Stimulated activated CD8-positive, alpha-beta memory T cell treated with anti-CD3 and anti-CD28 coated beads, Interleukin-4, amount 100 ng/mL, for 24 hours (primary cell): Measurements from ENCODE around the gene TRIM69.
A peak's percentile ranks its signal among the peaks of the same experiment; 100 is the strongest.
"Not testable (repeated sequence)": the region's sequence is repeated elsewhere in the genome, so short reads cannot be mapped to it uniquely, and the experiment has no call there.

Source experiments
- DNase-seq: peaks from one replicate; pipeline ENCODE4 v3.0.0-alpha.2; 2020; ENCODE audit warnings: low read depth

TRIM69 gene

DNA sequence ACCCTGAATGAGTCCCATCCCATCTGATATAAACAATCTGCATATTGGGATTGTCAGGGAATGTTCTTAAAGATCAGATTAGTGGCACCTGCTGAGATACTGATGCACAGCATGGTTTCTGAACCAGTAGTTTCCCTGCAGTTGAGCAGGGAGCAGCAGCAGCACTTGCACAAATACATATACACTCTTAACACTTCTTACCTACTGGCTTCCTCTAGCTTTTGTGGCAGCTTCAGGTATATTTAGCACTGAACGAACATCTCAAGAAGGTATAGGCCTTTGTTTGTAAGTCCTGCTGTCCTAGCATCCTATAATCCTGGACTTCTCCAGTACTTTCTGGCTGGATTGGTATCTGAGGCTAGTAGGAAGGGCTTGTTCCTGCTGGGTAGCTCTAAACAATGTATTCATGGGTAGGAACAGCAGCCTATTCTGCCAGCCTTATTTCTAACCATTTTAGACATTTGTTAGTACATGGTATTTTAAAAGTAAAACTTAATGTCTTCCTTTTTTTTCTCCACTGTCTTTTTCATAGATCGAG is 20.5 kb upstream of the TRIM69 start:
- no peak for DNase-seq

DNA sequence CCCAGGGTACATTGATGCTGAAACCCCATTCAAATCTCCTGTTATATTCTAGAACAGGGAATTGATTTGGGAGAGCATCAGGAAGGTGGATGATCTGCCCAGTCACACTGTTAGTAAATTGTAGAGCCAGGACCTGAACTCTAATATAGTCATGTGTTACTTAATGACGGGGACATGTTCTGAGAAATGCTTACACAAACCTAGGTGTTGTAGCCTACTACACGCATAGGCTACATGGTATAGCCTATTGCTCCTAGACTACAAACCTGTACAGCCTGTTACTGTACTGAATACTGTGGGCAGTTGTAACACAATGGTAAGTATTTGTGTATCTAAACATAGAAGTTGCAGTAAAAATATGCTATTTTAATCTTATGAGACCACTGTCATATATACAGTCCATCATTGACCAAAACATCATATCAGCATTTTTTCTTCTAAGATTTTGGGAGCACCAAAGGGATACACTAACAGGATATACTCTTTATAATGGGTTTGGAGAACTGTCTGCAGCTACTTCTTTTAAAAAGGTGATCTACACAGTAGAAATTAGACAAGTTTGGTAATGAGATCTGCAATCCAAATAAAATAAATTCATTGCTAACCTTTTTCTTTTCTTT is 19.2 kb upstream of the TRIM69 start:
- no peak for DNase-seq

DNA sequence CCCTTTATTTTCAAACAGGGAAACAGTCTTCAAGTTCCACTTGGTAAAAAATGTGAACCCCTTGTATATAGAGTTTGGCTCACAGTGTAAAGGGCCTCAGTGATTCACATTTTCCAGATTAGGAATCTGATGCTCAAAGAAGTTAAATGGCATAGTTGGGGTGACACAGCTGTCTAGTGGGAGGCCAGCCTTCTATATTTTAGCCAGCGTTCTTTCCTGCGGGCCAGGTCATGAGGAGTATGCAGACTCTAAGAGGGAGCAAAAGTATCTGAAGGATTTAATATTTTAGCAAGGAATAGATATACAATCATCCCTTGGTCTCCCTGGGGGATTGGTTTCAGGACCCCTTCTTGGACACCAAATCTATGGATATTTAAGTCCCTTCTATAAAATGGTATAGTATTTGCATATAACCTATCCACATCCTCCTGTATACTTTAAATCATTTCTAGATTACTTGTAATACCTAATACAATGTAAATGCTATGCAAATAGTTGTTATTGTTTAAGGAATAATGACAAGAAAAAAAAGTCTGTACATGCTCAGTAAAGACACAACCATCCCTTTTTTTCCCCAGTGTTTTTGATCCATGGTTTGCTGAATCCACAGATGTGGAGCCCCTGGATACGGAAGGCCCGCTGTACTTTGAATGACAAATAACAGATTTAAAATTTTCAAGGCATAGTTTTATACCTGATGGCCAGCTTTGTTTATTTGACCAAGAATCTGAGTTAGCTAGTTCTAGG is 18.0 kb upstream of the TRIM69 start:
- DNase-seq: no peak

DNA sequence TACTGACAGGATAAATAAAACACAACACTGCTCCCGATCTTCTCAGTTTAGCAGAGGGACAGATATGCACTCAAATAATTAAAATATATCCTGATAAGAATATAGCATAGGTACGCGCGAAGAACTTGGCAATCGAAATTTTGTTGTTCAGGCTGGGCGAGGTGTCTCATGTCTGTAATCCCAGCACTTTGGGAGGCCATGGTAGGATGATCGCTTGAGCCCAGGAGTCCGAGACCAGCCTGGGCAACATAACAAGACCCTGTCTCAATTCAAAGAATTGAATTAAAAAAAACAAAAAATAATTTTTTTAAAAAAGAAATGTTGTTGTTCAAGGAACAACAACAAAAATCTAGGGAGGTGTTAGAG is 17.4 kb upstream of the TRIM69 start:
- DNase-seq: no peak

DNA sequence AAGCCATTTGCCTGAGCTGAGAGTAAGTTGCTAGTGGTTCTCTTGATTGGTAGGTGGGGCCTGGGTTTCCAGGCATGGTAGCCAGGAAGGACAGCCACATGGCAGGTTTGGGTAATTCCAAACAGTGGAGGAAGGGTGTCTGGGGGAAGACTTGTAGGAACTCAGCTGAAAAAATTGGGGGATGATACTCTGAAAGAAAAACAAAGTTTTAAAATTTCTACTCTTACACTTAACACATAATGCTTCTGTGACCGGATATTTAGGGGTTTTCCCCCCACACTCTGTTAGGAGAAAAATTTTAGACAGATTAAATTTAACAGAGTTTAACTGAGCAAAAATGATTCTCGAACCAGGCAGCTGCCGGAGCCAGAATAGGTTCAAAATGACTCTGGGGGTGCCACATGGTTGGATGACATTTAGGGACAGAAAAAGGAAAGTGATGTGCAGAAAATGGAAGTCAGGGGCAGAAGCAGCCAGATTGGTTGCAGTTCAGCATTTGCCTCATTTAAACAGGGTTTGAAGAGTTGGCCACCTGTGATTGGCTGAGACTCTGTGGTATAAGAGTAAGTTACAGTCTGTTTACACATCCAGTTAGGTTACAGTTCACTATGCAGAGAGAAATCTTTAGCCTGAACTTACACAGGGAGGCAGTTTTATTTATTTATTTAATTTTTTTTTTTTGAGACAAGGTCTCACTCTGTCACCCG is 16.9 kb upstream of the TRIM69 start:
- peak; percentile 45 for DNase-seq

GRCh38 chr15:44720000-44720435 is 16.3 kb upstream of the TRIM69 start:
- DNase-seq: not testable (repeated sequence)

GRCh38 chr15:44720460-44721176 is 15.7 kb upstream of the TRIM69 start:
- DNase-seq: no peak

GRCh38 chr15:44722011-44722410 is 14.3 kb upstream of the TRIM69 start:
- no peak for DNase-seq

DNA sequence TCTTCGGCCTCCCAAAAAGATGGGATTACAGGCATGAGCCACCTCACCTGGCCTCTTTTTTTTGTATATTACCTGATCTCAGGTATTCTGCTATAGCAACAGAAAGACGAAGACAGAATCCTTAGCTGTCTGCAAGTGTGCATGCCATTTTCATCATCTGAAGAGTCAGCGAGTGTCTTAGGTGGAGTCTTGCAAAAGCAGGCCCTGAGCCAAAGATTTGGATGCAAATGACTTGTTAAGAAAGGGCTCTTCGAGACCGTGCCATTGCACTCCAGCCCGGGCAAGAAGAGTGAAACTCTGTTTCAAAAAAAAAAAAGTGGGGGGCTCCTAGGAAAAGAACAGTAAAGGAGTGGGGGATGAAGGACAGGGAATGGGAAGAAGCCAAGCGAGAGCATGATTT is 10.2 kb upstream of the TRIM69 start:
- no peak for DNase-seq

DNA sequence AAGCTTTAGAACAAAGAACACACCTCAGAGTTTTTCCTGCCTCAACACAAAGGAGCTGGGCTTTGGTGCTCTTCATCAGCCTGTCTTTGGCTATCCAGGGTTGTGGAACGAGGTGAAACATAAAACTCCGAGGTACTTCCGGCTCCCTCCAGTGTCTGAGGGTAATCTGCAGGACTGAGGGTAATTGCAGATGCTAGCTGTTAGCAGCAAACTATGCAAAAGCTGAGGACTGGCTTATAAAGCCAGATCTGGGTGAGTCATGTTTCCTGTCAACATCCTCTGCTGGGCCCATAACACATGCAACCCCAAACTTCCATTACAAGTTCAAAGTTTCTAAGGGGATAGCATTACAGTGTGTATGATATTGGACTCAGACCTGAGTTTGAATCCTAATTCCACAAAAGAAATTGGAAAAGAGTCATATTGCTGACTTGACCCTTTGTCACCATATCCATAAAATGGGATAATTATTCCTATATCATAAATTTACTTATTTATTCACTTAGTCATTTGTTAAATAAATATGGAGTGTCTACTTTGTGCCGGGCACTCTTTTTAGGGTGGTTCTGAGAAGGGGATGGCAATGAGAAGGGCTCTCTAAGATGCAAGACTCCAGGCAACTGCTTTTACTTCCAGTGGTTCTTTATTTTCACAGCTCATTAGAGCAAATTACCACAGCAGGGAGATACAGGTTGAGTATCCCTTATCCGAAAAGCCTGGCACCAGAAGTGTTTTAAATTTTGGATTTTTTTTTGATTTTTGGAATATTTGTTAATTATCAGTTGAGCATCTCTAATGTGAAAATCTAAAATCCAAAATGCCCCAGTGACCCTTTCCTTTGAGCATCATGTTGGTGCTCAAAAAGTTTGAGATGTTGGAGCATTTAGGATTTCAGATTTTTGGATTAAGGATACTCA is 9.5 kb upstream of the TRIM69 start:
- peak; percentile 37 for DNase-seq

- no peak for DNase-seq
Observed at GRCh38 chr15:44727485-44728231, 8.7 kb upstream of the TRIM69 start.

DNA sequence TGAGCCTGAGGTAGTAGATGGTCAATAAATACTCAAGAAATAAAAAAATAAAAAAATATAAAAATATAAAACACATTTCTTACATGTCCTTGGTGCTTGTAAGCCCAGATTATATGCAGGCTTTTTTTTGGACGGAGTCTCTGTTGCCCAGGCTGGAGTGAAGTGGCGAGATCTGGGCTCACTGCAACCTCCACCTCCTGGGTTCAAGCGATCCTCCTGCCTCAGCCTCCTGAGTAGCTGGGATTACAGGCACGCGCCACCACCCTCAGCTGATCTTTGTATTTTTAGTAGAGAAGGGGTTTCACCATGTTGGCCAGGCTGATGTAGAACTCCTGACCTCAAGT is 8.1 kb upstream of the TRIM69 start:
- not testable (repeated sequence) for DNase-seq

- peak; percentile 86 for DNase-seq
Observed at GRCh38 chr15:44728576-44729407, 7.5 kb upstream of the TRIM69 start.

GRCh38 chr15:44729408-44730127 is 6.8 kb upstream of the TRIM69 start:
- DNase-seq: no peak

DNA sequence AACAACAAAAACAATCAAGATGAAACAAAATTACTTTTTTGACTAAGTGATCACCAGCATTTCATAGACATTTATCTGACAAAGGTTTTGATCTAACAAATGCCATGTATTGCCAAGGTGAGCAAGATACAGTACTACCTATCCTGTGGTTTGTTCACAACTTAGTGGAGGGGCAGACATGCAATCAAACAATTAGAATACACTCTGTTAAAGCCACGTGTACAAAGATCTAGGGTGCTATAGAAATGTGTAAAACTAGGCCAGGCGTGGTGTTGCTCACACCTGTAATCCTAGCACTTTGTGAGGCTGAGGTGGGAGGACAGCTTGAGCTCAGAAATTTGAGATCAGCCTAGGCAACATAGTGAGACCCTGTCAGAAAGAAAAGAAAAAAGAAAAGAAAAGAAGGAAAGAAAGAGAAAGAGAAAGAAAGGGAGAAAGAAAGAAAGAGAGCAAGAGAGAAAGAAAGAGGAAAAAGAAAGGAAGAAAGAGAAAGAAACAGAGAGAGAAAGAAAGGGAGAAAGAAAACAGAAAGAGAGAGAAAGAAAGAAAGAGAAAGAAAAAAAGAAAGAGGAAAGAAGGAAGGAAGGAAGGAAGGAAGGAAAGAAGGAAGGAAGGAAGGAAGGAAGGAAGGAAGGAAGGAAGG is 1.4 kb upstream of the TRIM69 start:
- DNase-seq: no peak

- no peak for DNase-seq
Observed at GRCh38 chr15:44735482-44736180, 697 bp upstream of the TRIM69 start.

GRCh38 chr15:44738340-44738984 is 2.1 kb downstream of the TRIM69 start:
- DNase-seq: no peak
